ENCODE results near the gene FAM151A. TPM values are rescaled to one million over a fixed set of nuclear protein-coding genes. Genes with fewer than 3 reads are reported as not detected.

FAM151A gene
- total RNA-seq, 1 donor from 2014 or later, result not detected

DNA sequence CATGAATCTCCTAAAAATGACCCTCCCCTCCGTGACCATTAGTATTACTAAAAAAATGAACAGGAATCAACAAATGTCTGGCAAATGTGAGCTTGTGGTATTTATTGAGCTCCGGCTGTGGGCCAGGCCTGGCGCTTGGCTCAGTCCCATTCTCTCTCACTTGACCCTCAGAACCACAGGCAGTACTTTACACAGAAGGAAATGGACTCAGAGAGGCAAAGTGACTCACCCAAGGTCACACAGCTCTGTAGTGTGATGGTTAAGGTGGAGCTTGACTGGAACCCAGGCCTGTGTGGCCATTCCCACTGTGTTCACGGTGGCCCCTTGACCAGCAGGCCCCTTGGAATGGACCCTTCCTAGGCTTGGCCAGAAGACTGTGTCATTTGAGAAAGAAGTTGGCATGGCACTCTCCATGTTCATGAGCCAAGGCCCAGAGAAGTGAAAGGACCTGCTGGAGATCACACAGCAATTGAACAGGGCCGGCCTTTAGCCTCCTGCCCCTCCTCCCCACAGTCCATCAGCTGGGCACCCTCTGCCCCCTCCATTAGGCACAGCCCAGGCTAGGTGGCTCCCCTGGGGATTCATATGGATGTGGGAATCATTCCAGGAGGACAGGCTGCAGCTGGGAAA, 32.1 kb downstream of the FAM151A start:
- H3K27me3 Mint-ChIP-seq (ENCODE audit: insufficient read depth), result no peaks in the 10 kb centered on the region
- no peaks in the 10 kb centered on the region for H3K36me3 Mint-ChIP-seq (ENCODE audit: low read depth)
- no peaks in the 10 kb centered on the region for H3K4me1 Mint-ChIP-seq (ENCODE audit: low read depth)
- H3K27ac Mint-ChIP-seq, result no peak overlapping the region
- H3K9me3 Mint-ChIP-seq, result no peaks in the 10 kb centered on the region
- DNase-seq (ENCODE audit: low spot score), result no peak
- intact Hi-C loops (cut with micrococcal nuclease), result no loop called here
- H3K4me3 Mint-ChIP-seq, result no peak overlapping the region

DNA sequence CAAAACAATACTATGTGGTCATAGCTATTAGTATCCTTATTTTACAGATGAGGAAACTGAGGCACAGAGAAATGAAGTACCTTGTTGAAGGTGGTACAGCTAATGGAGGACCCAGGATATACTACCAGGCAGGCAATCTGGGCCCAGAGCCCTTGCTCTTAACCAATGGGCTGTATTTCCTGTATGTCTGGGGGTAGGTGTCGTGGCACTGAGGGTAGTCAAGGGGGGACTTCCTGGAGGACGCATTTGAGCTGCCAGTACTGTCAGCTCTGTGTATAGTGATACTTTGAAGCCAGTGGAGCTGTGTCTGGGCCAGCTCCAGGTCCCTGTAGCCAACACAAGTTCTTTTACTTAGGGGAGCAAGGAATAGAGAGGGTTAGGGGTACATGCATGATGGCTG, 34.9 kb downstream of the FAM151A start:
- Mint-ChIP-seq H3K36me3 (ENCODE audit: low read depth) (no peaks in the 10 kb centered on the region), H3K9me3 (no peaks in the 10 kb centered on the region), H3K4me1 (ENCODE audit: low read depth) (no peaks in the 10 kb centered on the region), H3K4me3 (no peak overlapping the region), H3K27me3 (ENCODE audit: insufficient read depth) (no peaks in the 10 kb centered on the region), H3K27ac (no peak overlapping the region)
- DNase-seq (ENCODE audit: low spot score), result no peak
- intact Hi-C loops (cut with micrococcal nuclease), result no loop called here

DNA sequence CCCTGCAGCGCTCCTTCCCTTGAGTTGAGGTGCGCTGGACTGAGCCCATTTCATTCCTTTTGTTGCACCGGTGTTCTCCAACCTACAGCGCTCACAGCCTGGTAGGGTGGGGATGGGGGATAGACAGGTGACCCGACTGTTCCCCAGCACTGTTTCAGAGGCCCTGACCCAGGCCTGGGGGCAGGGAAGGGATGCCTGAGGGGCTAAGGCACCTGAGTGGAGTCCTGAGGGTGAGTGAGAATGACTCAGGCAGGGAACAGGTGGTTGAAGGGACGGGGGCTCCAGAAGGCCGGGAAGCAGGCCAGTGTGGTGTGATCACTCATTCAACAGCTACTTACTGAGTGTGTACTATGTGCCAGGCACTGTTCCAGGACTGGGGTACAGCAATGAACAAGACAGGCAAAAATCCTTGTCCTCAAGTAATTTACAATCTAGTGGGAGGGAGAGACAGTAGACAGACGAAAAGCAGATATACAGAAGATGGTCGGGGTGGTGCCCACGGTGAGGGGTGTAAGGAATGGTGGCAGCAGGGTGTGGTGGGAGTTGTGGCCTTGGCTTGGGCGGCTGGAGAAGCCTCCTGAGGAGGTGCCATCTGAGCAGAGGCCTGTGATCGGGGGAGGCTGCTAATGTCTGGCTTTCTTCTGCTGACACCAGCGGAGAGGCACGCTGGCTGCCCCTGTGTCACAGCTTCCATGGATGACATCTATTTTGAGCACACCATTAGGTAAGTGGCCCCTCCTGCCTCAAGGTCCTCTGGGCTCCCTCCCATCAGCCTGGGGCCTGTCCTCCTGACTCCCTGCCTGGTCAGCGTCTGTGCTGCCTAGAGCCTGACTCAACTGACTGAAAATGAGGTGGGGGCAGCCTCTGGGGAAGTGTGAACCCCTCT, 37.9 kb downstream of the FAM151A start:
- Mint-ChIP-seq H3K4me3 (no peak overlapping the region), H3K27me3 (ENCODE audit: insufficient read depth) (no peaks in the 10 kb centered on the region), H3K36me3 (ENCODE audit: low read depth) (no peaks in the 10 kb centered on the region), H3K27ac (no peak overlapping the region), H3K9me3 (no peaks in the 10 kb centered on the region), H3K4me1 (ENCODE audit: low read depth) (no peaks in the 10 kb centered on the region)
- no peak for DNase-seq (ENCODE audit: low spot score)
- intact Hi-C loops (cut with micrococcal nuclease), result no loop called here

DNA sequence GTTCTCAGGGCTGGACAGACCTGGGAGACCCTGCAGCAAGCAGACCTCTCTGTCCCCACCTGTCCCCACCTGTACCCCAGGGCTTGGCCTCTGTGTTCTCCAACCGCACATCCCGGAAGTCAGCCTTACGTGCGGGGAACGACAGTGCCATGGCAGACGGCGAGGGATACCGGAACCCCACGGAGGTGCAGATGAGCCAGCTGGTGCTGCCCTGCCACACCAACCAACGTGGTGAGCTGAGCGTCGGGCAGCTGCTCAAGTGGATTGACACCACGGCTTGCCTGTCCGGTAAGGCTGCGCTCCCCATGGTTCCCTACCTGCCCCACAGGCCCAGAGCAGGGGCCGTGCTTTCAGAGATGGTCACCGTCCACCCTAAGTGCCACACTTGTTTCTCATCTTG, 38.8 kb downstream of the FAM151A start:
- Mint-ChIP-seq H3K9me3 (no peaks in the 10 kb centered on the region), H3K36me3 (ENCODE audit: low read depth) (no peaks in the 10 kb centered on the region), H3K4me1 (ENCODE audit: low read depth) (no peaks in the 10 kb centered on the region), H3K27ac (no peak overlapping the region), H3K27me3 (ENCODE audit: insufficient read depth) (no peaks in the 10 kb centered on the region), H3K4me3 (no peak overlapping the region)
- DNase-seq (ENCODE audit: low spot score), result no peak
- intact Hi-C loops (cut with micrococcal nuclease), result no loop called here

DNA sequence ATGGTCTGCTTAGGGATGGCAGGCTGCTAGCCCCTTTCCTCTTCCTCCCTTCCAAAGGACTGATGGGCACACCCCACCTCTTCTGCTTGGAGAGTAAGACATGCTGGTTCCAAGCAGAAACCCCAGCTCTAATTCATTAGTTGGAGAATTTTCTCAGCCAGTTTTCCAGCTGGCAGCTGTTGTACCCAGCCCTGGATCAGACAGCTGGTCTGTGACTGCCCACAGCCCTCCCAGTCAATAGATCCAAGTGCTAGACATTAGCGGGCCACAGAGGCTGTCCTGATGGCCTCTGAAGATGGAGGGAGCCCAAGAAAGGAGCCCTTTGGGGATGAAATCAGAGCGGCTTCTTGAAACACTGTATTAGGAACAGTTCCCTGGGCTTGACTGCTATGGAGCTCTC, 39.5 kb downstream of the FAM151A start:
- H3K9me3 Mint-ChIP-seq, result no peaks in the 10 kb centered on the region
- intact Hi-C loops (cut with micrococcal nuclease), result no loop called here
- H3K36me3 Mint-ChIP-seq (ENCODE audit: low read depth), result no peaks in the 10 kb centered on the region
- H3K27ac Mint-ChIP-seq, result no peak overlapping the region
- no peak overlapping the region for H3K4me3 Mint-ChIP-seq
- DNase-seq (ENCODE audit: low spot score), result no peak
- peaks cover 3% of the 10 kb centered on the region for H3K27me3 Mint-ChIP-seq (ENCODE audit: insufficient read depth)
- H3K4me1 Mint-ChIP-seq (ENCODE audit: low read depth), result no peaks in the 10 kb centered on the region

DNA sequence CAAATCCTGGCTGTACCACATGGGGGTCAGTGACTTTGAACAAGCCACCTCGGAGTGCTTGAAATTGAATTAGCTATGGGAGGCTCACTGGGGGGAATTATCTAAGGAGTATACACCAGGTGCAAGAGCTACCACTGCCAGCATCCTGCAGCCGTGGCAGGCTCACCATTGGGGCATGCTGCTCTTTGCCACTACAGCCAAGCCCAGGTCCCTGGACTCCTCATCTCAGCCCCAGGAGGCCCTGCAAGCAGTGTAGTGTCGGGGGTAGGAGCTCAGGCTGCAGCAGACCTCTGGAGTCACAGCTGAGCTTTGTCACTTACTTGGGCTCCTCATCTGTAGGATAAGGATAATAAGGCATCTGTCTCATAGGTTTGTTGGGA, 40.0 kb downstream of the FAM151A start:
- no peaks in the 10 kb centered on the region for H3K9me3 Mint-ChIP-seq
- intact Hi-C loops (cut with micrococcal nuclease), result no loop called here
- H3K4me1 Mint-ChIP-seq (ENCODE audit: low read depth), result no peaks in the 10 kb centered on the region
- H3K4me3 Mint-ChIP-seq, result no peak overlapping the region
- H3K36me3 Mint-ChIP-seq (ENCODE audit: low read depth), result no peaks in the 10 kb centered on the region
- DNase-seq (ENCODE audit: low spot score), result no peak
- H3K27ac Mint-ChIP-seq, result no peak overlapping the region
- H3K27me3 Mint-ChIP-seq (ENCODE audit: insufficient read depth), result peaks cover 3% of the 10 kb centered on the region

DNA sequence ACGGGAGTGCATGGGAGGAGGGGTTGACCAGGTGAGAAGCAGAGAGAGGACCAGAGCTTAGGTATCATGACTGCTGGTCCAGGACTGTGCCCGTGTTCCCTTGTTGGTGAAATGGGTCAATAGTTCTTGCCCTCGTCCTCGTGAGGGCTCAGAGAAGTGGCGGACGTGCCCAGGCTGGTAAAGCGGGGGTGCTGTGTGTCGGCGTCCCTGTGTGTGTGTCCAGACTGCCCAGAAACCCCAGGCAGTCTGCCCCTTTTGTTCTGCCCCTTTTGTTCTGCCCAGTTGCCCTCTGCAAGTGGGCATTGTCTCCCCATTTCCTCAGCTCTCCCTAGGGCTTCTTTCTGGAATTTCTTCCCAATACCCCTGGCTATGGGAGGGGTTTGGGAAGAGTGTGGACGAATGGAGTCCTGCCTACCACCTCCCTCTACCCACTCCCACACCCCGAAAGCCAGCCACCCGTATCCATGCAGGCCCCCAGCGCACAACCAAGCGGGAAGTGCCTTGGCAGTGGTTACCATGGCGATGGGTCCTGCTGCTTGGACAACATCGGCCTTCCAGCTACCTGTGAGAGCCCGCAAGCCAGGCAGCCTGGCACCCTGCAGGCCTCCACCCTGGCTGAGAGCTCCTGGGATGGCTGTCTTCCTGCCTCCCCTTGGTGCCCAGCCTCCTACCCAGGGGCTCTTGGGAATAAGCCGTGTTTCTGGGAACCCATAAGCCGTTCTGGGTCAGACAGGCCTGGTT, 40.6 kb downstream of the FAM151A start:
- H3K4me3 Mint-ChIP-seq, result no peak overlapping the region

DNA sequence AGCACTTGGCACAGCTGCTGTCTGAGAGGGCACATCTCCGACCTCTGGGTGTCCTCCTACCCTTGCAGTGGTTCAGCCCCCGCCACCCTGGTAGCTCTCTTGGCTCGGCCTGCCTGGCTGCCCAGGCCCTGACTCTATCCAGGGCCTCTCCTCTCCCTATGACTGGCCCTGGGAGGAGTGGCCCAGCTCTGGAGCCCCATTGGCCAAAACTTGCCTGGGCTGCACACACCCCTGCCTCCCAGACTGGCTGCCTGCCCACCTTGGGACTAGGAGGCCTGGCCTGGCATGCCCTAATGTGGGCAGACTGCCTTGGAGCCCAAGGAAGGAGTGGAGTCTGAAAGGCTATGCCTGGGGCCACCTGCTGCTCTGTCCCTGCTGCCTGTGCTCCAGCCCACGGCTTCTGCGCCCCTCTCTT, 41.7 kb downstream of the FAM151A start:
- H3K4me1 Mint-ChIP-seq (ENCODE audit: low read depth), result no peaks in the 10 kb centered on the region
- peaks cover 3% of the 10 kb centered on the region for H3K27me3 Mint-ChIP-seq (ENCODE audit: insufficient read depth)
- intact Hi-C loops (cut with micrococcal nuclease), result no loop called here
- no peak overlapping the region for H3K27ac Mint-ChIP-seq
- H3K4me3 Mint-ChIP-seq, result no peak overlapping the region
- no peak for DNase-seq (ENCODE audit: low spot score)
- H3K9me3 Mint-ChIP-seq, result no peaks in the 10 kb centered on the region
- no peaks in the 10 kb centered on the region for H3K36me3 Mint-ChIP-seq (ENCODE audit: low read depth)

More for the DNA sequence above, 40.6 kb downstream of the FAM151A start:
- H3K27ac Mint-ChIP-seq, result no peak overlapping the region
- H3K9me3 Mint-ChIP-seq, result no peaks in the 10 kb centered on the region
- peaks cover 3% of the 10 kb centered on the region for H3K27me3 Mint-ChIP-seq (ENCODE audit: insufficient read depth)
- no peaks in the 10 kb centered on the region for H3K36me3 Mint-ChIP-seq (ENCODE audit: low read depth)
- H3K4me1 Mint-ChIP-seq (ENCODE audit: low read depth), result no peaks in the 10 kb centered on the region
- no peak for DNase-seq (ENCODE audit: low spot score)
- intact Hi-C loops (cut with micrococcal nuclease), result no loop called here

DNA sequence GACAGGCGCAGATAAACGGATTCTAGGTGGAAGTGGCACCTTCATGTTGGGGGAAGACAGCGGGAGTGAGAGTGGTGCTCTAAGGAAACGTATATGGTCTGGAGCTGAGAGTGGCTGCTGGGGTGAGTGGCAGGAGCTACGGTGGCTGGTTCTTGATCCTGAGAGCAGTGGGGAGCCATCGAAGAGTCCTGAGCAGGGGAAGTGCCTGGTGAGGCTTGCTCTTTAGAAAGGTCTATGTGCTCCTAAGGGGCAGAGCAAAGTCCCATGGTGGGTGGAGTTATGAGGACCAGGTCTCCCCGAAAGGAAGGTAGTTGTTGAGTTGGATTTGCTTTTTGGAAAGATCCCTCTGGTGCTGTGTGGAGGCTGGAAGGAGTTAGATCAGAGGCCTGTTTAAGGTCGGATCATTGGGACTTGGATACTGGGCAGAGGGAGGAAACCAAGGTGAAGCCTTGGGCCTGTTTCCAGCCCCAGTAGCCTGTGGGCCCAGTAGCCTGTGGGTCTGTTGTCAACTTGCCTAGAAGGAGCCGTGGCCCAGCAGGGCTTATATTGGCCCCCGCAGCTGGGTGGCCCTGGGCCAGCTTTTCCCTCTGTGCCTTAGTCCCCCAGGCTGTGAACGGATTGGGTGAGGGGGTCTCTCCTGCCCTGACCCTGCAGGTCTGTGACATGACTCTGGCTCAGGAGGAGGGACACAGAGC, 42.3 kb downstream of the FAM151A start:
- no peaks in the 10 kb centered on the region for H3K36me3 Mint-ChIP-seq (ENCODE audit: low read depth)
- no peaks in the 10 kb centered on the region for H3K9me3 Mint-ChIP-seq
- H3K27me3 Mint-ChIP-seq (ENCODE audit: insufficient read depth), result peaks cover 3% of the 10 kb centered on the region
- intact Hi-C loops (cut with micrococcal nuclease), result no loop called here
- no peak for DNase-seq (ENCODE audit: low spot score)
- no peak overlapping the region for H3K27ac Mint-ChIP-seq
- no peaks in the 10 kb centered on the region for H3K4me1 Mint-ChIP-seq (ENCODE audit: low read depth)
- no peak overlapping the region for H3K4me3 Mint-ChIP-seq

DNA sequence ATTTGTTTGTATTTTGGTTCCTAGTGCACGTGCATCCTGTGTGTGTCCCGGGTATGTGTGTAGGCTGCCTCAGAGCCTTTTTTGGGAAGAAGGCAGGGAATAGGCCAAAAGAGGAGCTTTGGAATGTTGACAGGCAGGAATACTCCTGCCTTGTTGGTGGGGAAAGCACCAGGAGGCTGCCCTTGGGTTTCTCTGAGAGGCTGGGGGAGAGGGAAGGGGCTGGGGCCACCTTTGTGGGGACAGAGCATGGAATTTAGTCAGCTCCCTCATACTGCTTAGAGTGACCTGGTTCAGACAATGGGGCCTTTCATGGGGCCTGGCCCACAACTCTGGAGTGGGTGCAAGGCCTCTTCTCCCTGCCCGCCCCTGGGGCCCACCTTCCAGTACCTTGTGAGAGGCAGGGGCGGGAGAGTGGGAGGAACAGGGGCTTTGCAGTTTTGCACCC, 44.0 kb downstream of the FAM151A start:
- peaks cover 3% of the 10 kb centered on the region for H3K27me3 Mint-ChIP-seq (ENCODE audit: insufficient read depth)
- H3K4me3 Mint-ChIP-seq, result no peak overlapping the region
- DNase-seq (ENCODE audit: low spot score), result no peak
- no peaks in the 10 kb centered on the region for H3K9me3 Mint-ChIP-seq
- no peaks in the 10 kb centered on the region for H3K36me3 Mint-ChIP-seq (ENCODE audit: low read depth)
- intact Hi-C loops (cut with micrococcal nuclease), result no loop called here
- H3K27ac Mint-ChIP-seq, result no peak overlapping the region
- H3K4me1 Mint-ChIP-seq (ENCODE audit: low read depth), result no peaks in the 10 kb centered on the region

DNA sequence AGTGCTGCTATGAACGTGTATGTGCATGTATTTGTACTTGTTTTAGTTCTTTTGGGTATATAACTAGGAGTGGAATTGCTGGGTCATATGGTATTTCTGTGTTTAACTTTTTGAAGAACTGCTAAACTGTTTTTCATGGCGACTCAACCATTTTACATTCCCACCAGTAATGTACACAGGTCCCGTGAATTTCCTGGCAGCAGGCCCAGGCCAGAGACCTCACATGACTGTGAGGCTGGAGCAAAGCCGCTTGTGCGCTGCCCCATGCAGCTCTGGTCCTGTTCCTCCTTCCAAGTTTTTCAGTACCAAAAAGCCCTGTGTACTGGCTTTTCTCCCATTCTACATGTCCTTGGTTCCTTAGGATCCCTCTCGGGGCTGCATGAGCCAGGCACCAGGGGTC, 45.7 kb downstream of the FAM151A start:
- H3K9me3 Mint-ChIP-seq, result no peaks in the 10 kb centered on the region
- peaks cover 3% of the 10 kb centered on the region for H3K27me3 Mint-ChIP-seq (ENCODE audit: insufficient read depth)
- H3K4me1 Mint-ChIP-seq (ENCODE audit: low read depth), result no peaks in the 10 kb centered on the region
- H3K4me3 Mint-ChIP-seq, result no peak overlapping the region
- H3K27ac Mint-ChIP-seq, result no peak overlapping the region
- H3K36me3 Mint-ChIP-seq (ENCODE audit: low read depth), result no peaks in the 10 kb centered on the region
- intact Hi-C loops (cut with micrococcal nuclease), result no loop called here
- no peak for DNase-seq (ENCODE audit: low spot score)

DNA sequence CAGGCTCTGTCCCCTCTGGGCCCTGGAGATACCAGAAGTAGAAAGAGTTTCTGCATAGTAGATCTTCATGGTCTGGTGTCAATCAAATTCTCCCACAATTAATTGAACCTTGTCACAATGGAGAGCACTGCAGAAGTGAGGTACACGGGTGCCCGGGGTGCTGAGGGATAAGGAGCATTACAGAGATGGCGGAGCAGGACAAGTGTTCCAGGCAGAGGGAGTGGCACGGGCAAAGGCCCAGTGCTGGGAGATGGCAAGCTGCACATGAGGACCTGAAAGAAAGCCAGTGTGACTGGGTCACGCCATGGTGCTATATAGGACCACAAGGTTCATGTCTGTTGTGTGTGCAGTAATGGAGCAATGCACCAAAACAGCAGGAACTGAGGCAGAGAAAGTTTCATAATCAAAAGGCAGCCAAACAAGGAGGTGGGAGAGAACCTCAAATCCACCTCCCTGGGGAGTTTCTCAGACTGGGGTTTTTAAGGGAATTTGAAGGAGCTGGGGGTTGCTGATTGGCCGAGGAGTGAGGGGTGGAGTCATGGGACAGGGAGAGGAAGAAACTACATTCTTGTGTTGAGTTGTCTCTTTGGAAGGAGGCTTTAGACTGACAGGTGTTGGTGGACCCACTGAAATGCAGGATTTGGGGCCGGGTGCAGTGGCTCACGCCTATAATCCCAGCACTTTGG, 47.6 kb downstream of the FAM151A start:
- no peak for DNase-seq (ENCODE audit: low spot score)
- no peaks in the 10 kb centered on the region for H3K4me1 Mint-ChIP-seq (ENCODE audit: low read depth)
- H3K4me3 Mint-ChIP-seq, result no peak overlapping the region
- no peaks in the 10 kb centered on the region for H3K9me3 Mint-ChIP-seq
- intact Hi-C loops (cut with micrococcal nuclease), result no loop called here
- H3K27me3 Mint-ChIP-seq (ENCODE audit: insufficient read depth), result peaks cover 3% of the 10 kb centered on the region
- H3K36me3 Mint-ChIP-seq (ENCODE audit: low read depth), result no peaks in the 10 kb centered on the region
- H3K27ac Mint-ChIP-seq, result no peak overlapping the region

Measured in activated T-helper 1 cell treated with anti-CD3 and anti-CD28 coated beads, Interleukin-12 subunit alpha, Interleukin-12 subunit beta, Interleukin-2, Interleukin-4 antibody, amounts not matched to agents 30 ng/mL and 10 ng/mL and 1 ng/mL, durations not matched to agents 14 hours and 24 hours and 36 hours (primary cell).